Fibroblast of lung (primary cell): ENCODE results near the gene PANX3. TPM values are rescaled to one million over a fixed set of nuclear protein-coding genes. Genes with fewer than 3 reads are reported as not detected.

Source experiments
- DNase-seq, 2 donors: peaks; one replicate each; pipeline versions ENCODE4 v3.0.0 to v3.0.0-alpha.2; 2010; ENCODE audit warnings: low read depth in 2 of 2
- H2AFZ ChIP-seq: 2 replicates; pipeline ENCODE4 v1.5.1; 2012; ENCODE audit warnings: low read length, control low read depth, inconsistent platforms
- H3K27ac ChIP-seq: 2 replicates; pipeline ENCODE4 v1.5.1; 2011; ENCODE audit warnings: low read length, control low read depth; ENCODE audit not compliant: insufficient read depth
- H3K27me3 ChIP-seq: 2 replicates; pipeline ENCODE4 v1.5.1; 2011; ENCODE audit warnings: mild to moderate bottlenecking, low read length; ENCODE audit not compliant: control insufficient read depth, insufficient read depth
- H3K36me3 ChIP-seq: 2 replicates; pipeline ENCODE4 v1.5.1; 2011; ENCODE audit warnings: low read length; ENCODE audit not compliant: control insufficient read depth, insufficient read depth
- H3K4me1 ChIP-seq: 2 replicates; pipeline ENCODE4 v1.5.1; 2011; ENCODE audit warnings: low read length; ENCODE audit not compliant: control insufficient read depth, insufficient read depth; ENCODE audit errors: extremely low read depth
- H3K4me2 ChIP-seq: 2 replicates; pipeline ENCODE4 v1.5.1; 2011; ENCODE audit warnings: low read length, control low read depth; ENCODE audit not compliant: insufficient read depth; ENCODE audit errors: extremely low read depth
- H3K4me3 ChIP-seq, 4 experiments: fragments of 200-600 bp in 1 of 4; sonication (generic) in 1 of 4; replicated peaks in 1 of 4; 2 replicates each; pipeline ENCODE4 v1.5.1; 2011 to 2016; ENCODE audit warnings: low read length in 4 of 4, low read depth in 3 of 4, mild to moderate bottlenecking in 3 of 4, control low read depth in 2 of 4, inconsistent platforms in 1 of 4, mixed read lengths in 1 of 4; ENCODE audit not compliant: insufficient read depth in 1 of 4; ENCODE audit errors: control extremely low read depth in 1 of 4
- H3K79me2 ChIP-seq: 2 replicates; pipeline ENCODE4 v1.5.1; 2012; ENCODE audit warnings: mild to moderate bottlenecking, low read length, inconsistent platforms; ENCODE audit not compliant: control insufficient read depth, insufficient read depth
- H3K9ac ChIP-seq: 2 replicates; pipeline ENCODE4 v1.5.1; 2011; ENCODE audit warnings: mild to moderate bottlenecking, low read length, control low read depth; ENCODE audit not compliant: insufficient read depth
- H3K9me3 ChIP-seq: 2 replicates; pipeline ENCODE4 v1.5.1; 2012; ENCODE audit warnings: low read depth, low read length; ENCODE audit not compliant: control insufficient read depth, insufficient read depth
- H4K20me1 ChIP-seq: 2 replicates; pipeline ENCODE4 v1.5.1; 2011; ENCODE audit warnings: low read length; ENCODE audit not compliant: control insufficient read depth, insufficient read depth; ENCODE audit errors: extremely low read depth
- EZH2 ChIP-seq: IDR thresholded peaks from 2 replicates; pipeline ENCODE4 v1.5.1; 2012; ENCODE audit warnings: low read length, control low read depth, mild to moderate bottlenecking; ENCODE audit errors: missing control alignments
- polyA plus RNA-seq, 2 donors: library from polyadenylated mRNA; depleted of rRNA in 1 of 2; stranded (reverse) in 1 of 2; unstranded in 1 of 2; fragments of >200 nt; gene quantifications; 2 replicates each; pipeline ENCODE4 v1.2.1, GENCODE V29; 2011 to 2012; ENCODE audit warnings: missing spikeins in 1 of 2
- total RNA-seq: library from RNA; depleted of rRNA; stranded (reverse); fragments of >200 nt; gene quantifications from 2 replicates; pipeline ENCODE4 v1.2.1, GENCODE V29; 2014
- TF ChIP-seq, protein P1 (sequence below), 2 donors: IDR thresholded peaks in 1 of 2; conservative IDR thresholded peaks in 1 of 2; 1 replicate in 1 of 2; 2 replicates in 1 of 2; pipeline ENCODE4 v1.5.1; 2011 to 2012; ENCODE audit warnings: low read length in 2 of 2, control low read depth in 1 of 2, inconsistent platforms in 1 of 2, low read depth in 1 of 2, mild to moderate bottlenecking in 1 of 2

PANX3 gene
- total and polyA plus RNA-seq, 2 donors (not counting 1 experiment from before 2014, with no cell fraction given), result not detected

DNA sequence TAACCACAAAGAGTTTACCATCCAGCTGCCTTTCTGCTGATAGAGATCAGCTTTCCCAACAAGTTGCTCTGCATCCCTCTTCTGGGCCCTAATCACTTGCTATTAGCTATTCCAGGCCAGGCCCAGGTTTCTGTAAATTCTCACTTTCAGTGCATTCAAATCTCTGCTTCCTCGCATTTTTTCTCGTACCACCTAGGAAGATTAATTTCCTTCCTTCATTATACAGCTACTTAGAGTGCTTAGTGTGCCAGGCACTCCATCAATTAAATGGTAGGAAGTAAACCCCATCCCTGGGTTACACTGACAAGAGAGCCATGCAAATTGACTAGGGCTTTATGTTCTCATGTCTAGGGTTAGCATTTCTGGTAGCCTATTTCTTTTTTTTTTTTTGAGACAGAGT, 52.6 kb downstream of the PANX3 start:
- Histone ChIP-seq H3K79me2 (no peaks in the 10 kb centered on the region), H3K9me3 (no peaks in the 10 kb centered on the region), H3K27me3 (no peaks in the 10 kb centered on the region), H3K4me1 (no peaks in the 10 kb centered on the region), H3K27ac (no peak overlapping the region), H3K4me3 (no peak overlapping the region), H3K4me2 (no peak overlapping the region), H3K9ac (no peak overlapping the region), H2AFZ (no peak overlapping the region), H4K20me1 (no peaks in the 10 kb centered on the region), H3K36me3 (no peaks in the 10 kb centered on the region)
- no peak for TF ChIP-seq EZH2
- TF ChIP-seq, protein P1, sequence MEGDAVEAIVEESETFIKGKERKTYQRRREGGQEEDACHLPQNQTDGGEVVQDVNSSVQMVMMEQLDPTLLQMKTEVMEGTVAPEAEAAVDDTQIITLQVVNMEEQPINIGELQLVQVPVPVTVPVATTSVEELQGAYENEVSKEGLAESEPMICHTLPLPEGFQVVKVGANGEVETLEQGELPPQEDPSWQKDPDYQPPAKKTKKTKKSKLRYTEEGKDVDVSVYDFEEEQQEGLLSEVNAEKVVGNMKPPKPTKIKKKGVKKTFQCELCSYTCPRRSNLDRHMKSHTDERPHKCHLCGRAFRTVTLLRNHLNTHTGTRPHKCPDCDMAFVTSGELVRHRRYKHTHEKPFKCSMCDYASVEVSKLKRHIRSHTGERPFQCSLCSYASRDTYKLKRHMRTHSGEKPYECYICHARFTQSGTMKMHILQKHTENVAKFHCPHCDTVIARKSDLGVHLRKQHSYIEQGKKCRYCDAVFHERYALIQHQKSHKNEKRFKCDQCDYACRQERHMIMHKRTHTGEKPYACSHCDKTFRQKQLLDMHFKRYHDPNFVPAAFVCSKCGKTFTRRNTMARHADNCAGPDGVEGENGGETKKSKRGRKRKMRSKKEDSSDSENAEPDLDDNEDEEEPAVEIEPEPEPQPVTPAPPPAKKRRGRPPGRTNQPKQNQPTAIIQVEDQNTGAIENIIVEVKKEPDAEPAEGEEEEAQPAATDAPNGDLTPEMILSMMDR (conservative IDR thresholded peaks at IDR 0.05 in 1 of 2, IDR thresholded peaks at IDR 0.05 in 1 of 2; ENCODE audit: low read depth in 1 of 2, low read length in 2 of 2), result no peak
- no peak for DNase-seq

DNA sequence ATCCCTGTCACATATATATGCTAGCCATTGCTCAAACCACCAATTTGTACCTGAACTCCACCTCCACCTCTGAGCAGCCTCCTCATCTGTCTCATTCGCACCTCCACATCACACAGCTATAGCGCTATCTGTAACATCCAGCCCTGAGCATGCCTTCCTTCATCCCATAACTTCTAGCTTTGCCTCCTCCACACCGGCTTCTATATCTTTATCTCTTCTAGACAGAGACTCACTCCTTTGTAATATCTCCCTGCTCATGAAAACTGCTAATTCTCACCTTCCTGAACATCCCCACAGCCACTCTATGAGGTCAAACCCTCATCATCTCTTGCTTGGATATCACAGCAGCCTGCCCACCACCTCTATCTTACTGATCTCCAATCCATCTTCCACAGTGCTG, 56.4 kb downstream of the PANX3 start:
- Histone ChIP-seq H3K9ac (no peak overlapping the region), H3K79me2 (no peaks in the 10 kb centered on the region), H3K27me3 (no peaks in the 10 kb centered on the region), H3K4me1 (no peaks in the 10 kb centered on the region), H3K36me3 (no peaks in the 10 kb centered on the region), H3K4me2 (no peak overlapping the region), H3K4me3 (no peak overlapping the region), H3K27ac (no peak overlapping the region), H3K9me3 (no peaks in the 10 kb centered on the region), H2AFZ (no peak overlapping the region), H4K20me1 (no peaks in the 10 kb centered on the region)
- no peak for TF ChIP-seq EZH2
- TF ChIP-seq, protein P1 (conservative IDR thresholded peaks at IDR 0.05 in 1 of 2, IDR thresholded peaks at IDR 0.05 in 1 of 2; ENCODE audit: low read depth in 1 of 2, low read length in 2 of 2), result no peak
- DNase-seq, result no peak

DNA sequence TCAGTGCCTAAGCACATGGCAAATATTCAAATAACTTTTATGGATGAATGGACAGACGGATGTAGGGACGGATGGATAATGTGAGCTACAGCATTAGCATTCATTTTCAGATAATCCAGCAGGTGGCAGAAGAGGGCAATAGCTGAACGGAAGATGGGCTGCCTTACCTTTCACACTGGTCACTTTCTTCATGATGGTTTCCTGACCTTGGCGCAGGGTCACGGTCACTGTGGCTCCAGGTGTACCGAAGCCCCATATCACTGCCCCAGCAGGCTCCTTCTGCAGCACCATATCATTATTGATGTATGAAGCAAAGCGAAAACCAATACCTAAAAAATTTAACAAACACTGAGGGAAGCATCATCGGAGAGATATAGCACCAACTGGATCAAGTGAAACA, 58.0 kb downstream of the PANX3 start:
- no peaks in the 10 kb centered on the region for H3K9me3 ChIP-seq
- DNase-seq, result peak; percentile 30 to 60
- H4K20me1 ChIP-seq, result no peaks in the 10 kb centered on the region

More for the DNA sequence above, 58.0 kb downstream of the PANX3 start:
- TF ChIP-seq, protein P1 (conservative IDR thresholded peaks at IDR 0.05 in 1 of 2, IDR thresholded peaks at IDR 0.05 in 1 of 2; ENCODE audit: low read depth in 1 of 2, low read length in 2 of 2), result peak; percentile 55 to 83
- TF ChIP-seq EZH2, result no peak
- Histone ChIP-seq H3K27ac (no peak overlapping the region), H3K4me3 (no peak overlapping the region), H3K4me2 (no peak overlapping the region), H3K36me3 (no peaks in the 10 kb centered on the region), H2AFZ (no peak overlapping the region), H3K4me1 (no peaks in the 10 kb centered on the region), H3K79me2 (no peaks in the 10 kb centered on the region), H3K27me3 (no peaks in the 10 kb centered on the region), H3K9ac (no peak overlapping the region)

Other genes with a start within 250 kb of the PANX3 start
- gene OR8B2, start 226.9 kb upstream of the PANX3 start, total RNA-seq, result not detected in 2 replicates
- gene OR8B2, start 226.9 kb upstream of the PANX3 start, polyA plus RNA-seq, result not detected in 2 replicates
- gene OR8B3, start 212.4 kb upstream of the PANX3 start, total RNA-seq, result not detected in 2 replicates
- gene OR8B3, start 212.4 kb upstream of the PANX3 start, polyA plus RNA-seq, result not detected in 2 replicates
- not detected in 2 replicates for gene OR8B4, start 186.6 kb upstream of the PANX3 start, total RNA-seq
- not detected in 2 replicates for gene OR8B4, start 186.6 kb upstream of the PANX3 start, polyA plus RNA-seq
- gene OR8B8, start 165.7 kb upstream of the PANX3 start, total RNA-seq, result not detected in 2 replicates
- not detected in 2 replicates for gene OR8B8, start 165.7 kb upstream of the PANX3 start, polyA plus RNA-seq
- gene OR8B12, start 67.8 kb upstream of the PANX3 start, total RNA-seq, result not detected in 2 replicates
- not detected in 2 replicates for gene OR8B12, start 67.8 kb upstream of the PANX3 start, polyA plus RNA-seq
- gene OR8A1, start 41.4 kb upstream of the PANX3 start, total RNA-seq, result not detected in 2 replicates
- not detected in 2 replicates for gene OR8A1, start 41.4 kb upstream of the PANX3 start, polyA plus RNA-seq
- 30.0 and 36.2 TPM in 2 replicates for gene TBRG1, start 11.4 kb downstream of the PANX3 start, total RNA-seq
- 21.6 and 31.0 TPM in 2 replicates for gene TBRG1, start 11.4 kb downstream of the PANX3 start, polyA plus RNA-seq
- 23.1 and 28.9 TPM in 2 replicates for gene SIAE, start 62.3 kb downstream of the PANX3 start, total RNA-seq
- 42.3 and 67.0 TPM in 2 replicates for gene SIAE, start 62.3 kb downstream of the PANX3 start, polyA plus RNA-seq
- gene SPA17, start 62.5 kb downstream of the PANX3 start, total RNA-seq, result 10.0 and 18.0 TPM in 2 replicates
- 19.1 and 27.0 TPM in 2 replicates for gene SPA17, start 62.5 kb downstream of the PANX3 start, polyA plus RNA-seq
- gene NRGN, start 128.5 kb downstream of the PANX3 start, total RNA-seq, result 0.17 TPM in 1 of 2 replicates, not detected in the other
- gene NRGN, start 128.5 kb downstream of the PANX3 start, polyA plus RNA-seq, result 4.9 and 10.8 TPM in 2 replicates
- not detected in 2 replicates for gene VSIG2, start 140.8 kb downstream of the PANX3 start, total RNA-seq
- gene VSIG2, start 140.8 kb downstream of the PANX3 start, polyA plus RNA-seq, result 0.06 TPM in 1 of 2 replicates, not detected in the other
- under 0.01 and 0.26 TPM in 2 replicates for gene ESAM, start 150.9 kb downstream of the PANX3 start, total RNA-seq
- gene ESAM, start 150.9 kb downstream of the PANX3 start, polyA plus RNA-seq, result 0.10 and 2.7 TPM in 2 replicates
- 6.2 and 6.3 TPM in 2 replicates for gene MSANTD2, start 189.0 kb downstream of the PANX3 start, total RNA-seq
- 5.6 and 6.6 TPM in 2 replicates for gene MSANTD2, start 189.0 kb downstream of the PANX3 start, polyA plus RNA-seq